Heart left ventricle (tissue), 16 donors: ENCODE measurements around the gene PODXL2. TPM values are rescaled to one million over a fixed set of nuclear protein-coding genes. Genes with fewer than 3 reads are reported as not detected.

Experiments
- ATAC-seq, 4 donors: fragments of 200-7000 bp; cut with Tn5 transposase; one replicate each; pipeline ENCODE4 v1.9.1; 2020 to 2022; ENCODE audit warnings: moderate library complexity in 4 of 4, mild to moderate bottlenecking in 3 of 4, moderate number of reproducible peaks in 1 of 4
- DNase-seq, 5 donors: peaks; one replicate each; pipeline ENCODE4 v3.0.0-alpha.2; 2020
- H3K27ac ChIP-seq, 12 donors: fragments of 200-600 bp; sonication (generic) in 4 of 12; one replicate each; pipeline versions ENCODE4 v1.5.0 to v1.8.0; 2016 to 2022; ENCODE audit warnings: mild to moderate bottlenecking in 2 of 12
- H3K27me3 ChIP-seq, 9 donors: fragments of 200-600 bp; sonication (generic) in 2 of 9; one replicate each; pipeline versions ENCODE4 v1.5.1 to v1.8.0; 2016 to 2022; ENCODE audit warnings: mild to moderate bottlenecking in 3 of 9
- H3K36me3 ChIP-seq, 9 donors: fragments of 200-600 bp; sonication (generic) in 2 of 9; one replicate each; pipeline versions ENCODE4 v1.5.0 to v1.8.0; 2018 to 2022; ENCODE audit warnings: mild to moderate bottlenecking in 2 of 9
- H3K4me1 ChIP-seq, 12 donors: fragments of 200-600 bp; sonication (generic) in 4 of 12; one replicate each; pipeline versions ENCODE4 v1.5.0 to v1.8.0; 2016 to 2022; ENCODE audit warnings: mild to moderate bottlenecking in 3 of 12
- H3K4me3 ChIP-seq, 12 donors: fragments of 200-600 bp; sonication (generic) in 4 of 12; one replicate each; pipeline versions ENCODE4 v1.5.0 to v1.8.0; 2017 to 2022; ENCODE audit warnings: mild to moderate bottlenecking in 9 of 12, moderate library complexity in 4 of 12
- H3K9me3 ChIP-seq, 12 donors: fragments of 200-600 bp; sonication (generic) in 4 of 12; one replicate each; pipeline versions ENCODE4 v1.5.0 to v1.8.0; 2016 to 2022; ENCODE audit warnings: mild to moderate bottlenecking in 1 of 12
- CTCF ChIP-seq, 12 donors: fragments of 200-600 bp; sonication (generic) in 4 of 12; IDR thresholded peaks; one replicate each; pipeline versions ENCODE4 v1.5.0 to v1.8.0; 2018 to 2022; ENCODE audit warnings: antibody characterized with exemption in 12 of 12, mild to moderate bottlenecking in 5 of 12
- POLR2A ChIP-seq, 2 donors: fragments of 450-650 bp; IDR thresholded peaks; one replicate each; pipeline ENCODE4 v1.6.1; 2017; ENCODE audit warnings: antibody characterized with exemption in 2 of 2, mild to moderate bottlenecking in 2 of 2, moderate library complexity in 2 of 2
- WGBS, 4 donors: extraction: QIAGEN DNeasy Blood & Tissue Kit in 2 of 4; methylation state at CpG; one replicate each; pipeline versions ENCODE4 v1.1.5 to v1.1.7; 2013 to 2018; 5-methylcytosine and 5-hydroxymethylcytosine counted together
- intact Hi-C, 10 donors: fragments of 100-400 bp; cut with DNase I; formaldehyde crosslinking; loops; one replicate each; pipeline versions ENCODE4 v1.11.1 to v1.14.2; 2022
- polyA plus RNA-seq, 2 donors: library from polyadenylated mRNA; stranded (reverse); fragments of 200-250 nt; gene quantifications; one replicate each; pipeline ENCODE4 v1.2.3, GENCODE V29; 2013
- total RNA-seq, 9 donors: library from RNA; depleted of rRNA in 2 of 9; stranded (reverse); fragments of >200 nt in 2 of 9; fragmentation: NEBNext Ultra II Directional in 3 of 9; extraction: Animal tissue kit (Norgen Biotek cat#: 25700) in 3 of 9; gene quantifications; one replicate each; pipeline versions ENCODE4 v1.1.0 to v1.2.4, GENCODE V29; 2016 to 2023
- donor health status: ischemic (EF 13 %, LVEDD 7.1; RV severe dilation, severe dysfunction).
- donor health status: healthy with polysubstance abuse.
- donor health status: DM: no; HTN: yes; CAD: no.
- donor health status: DM: no; HTN: no; CAD: no.
- donor health status: ischemic (EF 25% LVEDD 6.9; RV normal size, moderate dysfunction).
- donor health status: ischemic (EF 25% LVEDD 5.7; RV mildly dilated, moderate dysfunction).
- donor health status: healthy.
- donor health status: DM: yes; HTN: yes; CAD: no.
- donor health status: ischemic (EF 35%, LVEDD 5.7; RV mildly dilated, moderate dysfunction).
- donor health status: nonischemic (EF 11% LVEDD 7.7; RV severe dilation, severe dysfunction).
- donor health status: DM: yes; HTN: yes; CAD: no.
- donor health status: PGD.
- donor health status: ischemic (EF 29% LVEDD 5.4; RV normal size, mild dysfunction).
- donor health status: nonischemic (EF 23%, LVEDD 6.1; RV moderate dilation, normal function).

Gene PODXL2
- total and polyA plus RNA-seq, 11 donors = 0.72 to 4.1 (median 2.1) TPM

- ATAC-seq = peak in 2 of 4 donors; percentile 10 to 41
- H3K4me1 ChIP-seq = peaks cover 2 to 33% (median 22%) of the 10 kb centered on the region in 12 donors
- H3K27ac ChIP-seq = peak overlapping the region; percentile 57 to 97 (median 93)
- no peak for TF ChIP-seq POLR2A (IDR thresholded peaks at IDR 0.05)
- TF ChIP-seq CTCF (IDR thresholded peaks at IDR 0.05) = no peak
- intact Hi-C loops = loop anchor here in 4 of 10 donors (5.0 to 10.0 kb wide), 4 partner anchors 77 to 383 kb away; partner anchors contain the start of genes MGLL (in 2 of the 4), MCM2 (in 1 of the 4), SEC61A1 (in 1 of the 4) and TPRA1 (in 1 of the 4)
- H3K36me3 ChIP-seq = peaks cover 0 to 18% (median 9%) of the 10 kb centered on the region in 9 donors
- 26 to 29% (median 27%) methylated on average over 42 to 44 of the region's 44 CpGs; no CpG with 5 or more reads in 1 of the 4 donors for WGBS, 4 donors
- peak in 1 of 5 donors; percentile 16 for DNase-seq
- no peaks in the 10 kb centered on the region for H3K27me3 ChIP-seq
- peak overlapping the region; percentile 80 to 100 (median 93) for H3K4me3 ChIP-seq
- no peaks in the 10 kb centered on the region for H3K9me3 ChIP-seq
Observed at GRCh38 chr3:127671523-127672428, 42.8 kb downstream of the PODXL2 start.

- ATAC-seq (peak; percentile 67 to 92 (median 86)), DNase-seq (peak; percentile 86 to 93 (median 89))
- H3K27ac ChIP-seq = peak within 1 kb of the TSS; percentile 57 to 97 (median 93)
- H3K27me3 ChIP-seq = no peaks in the 10 kb centered on the region
- no peaks in the 10 kb centered on the region for H3K9me3 ChIP-seq
- TF ChIP-seq POLR2A (IDR thresholded peaks at IDR 0.05) = peak in 1 of 2 donors; percentile 82
- TF ChIP-seq CTCF (IDR thresholded peaks at IDR 0.05) = no peak
- intact Hi-C loops = loop anchor here in 4 of 10 donors (5.0 to 10.0 kb wide), 4 partner anchors 78 to 382 kb away; partner anchors contain the start of genes MGLL (in 2 of the 4), MCM2 (in 1 of the 4), SEC61A1 (in 1 of the 4) and TPRA1 (in 1 of the 4)
- peaks cover 2 to 33% (median 22%) of the 10 kb centered on the region in 12 donors for H3K4me1 ChIP-seq
- peaks cover 0 to 27% (median 18%) of the 10 kb centered on the region in 9 donors for H3K36me3 ChIP-seq
- 0 to 1% (median 1%) methylated on average over 17 to 102 of the region's 102 CpGs for WGBS, 4 donors
- peak within 1 kb of the TSS; percentile 80 to 100 (median 93) for H3K4me3 ChIP-seq
Observed at GRCh38 chr3:127672429-127673190, 43.6 kb downstream of the PODXL2 start, which contains the start of gene ABTB1. Gene ABTB1 (plus strand): TSS chr3:127672952. CDS start chr3:127673026, 74 bp downstream.

DNA sequence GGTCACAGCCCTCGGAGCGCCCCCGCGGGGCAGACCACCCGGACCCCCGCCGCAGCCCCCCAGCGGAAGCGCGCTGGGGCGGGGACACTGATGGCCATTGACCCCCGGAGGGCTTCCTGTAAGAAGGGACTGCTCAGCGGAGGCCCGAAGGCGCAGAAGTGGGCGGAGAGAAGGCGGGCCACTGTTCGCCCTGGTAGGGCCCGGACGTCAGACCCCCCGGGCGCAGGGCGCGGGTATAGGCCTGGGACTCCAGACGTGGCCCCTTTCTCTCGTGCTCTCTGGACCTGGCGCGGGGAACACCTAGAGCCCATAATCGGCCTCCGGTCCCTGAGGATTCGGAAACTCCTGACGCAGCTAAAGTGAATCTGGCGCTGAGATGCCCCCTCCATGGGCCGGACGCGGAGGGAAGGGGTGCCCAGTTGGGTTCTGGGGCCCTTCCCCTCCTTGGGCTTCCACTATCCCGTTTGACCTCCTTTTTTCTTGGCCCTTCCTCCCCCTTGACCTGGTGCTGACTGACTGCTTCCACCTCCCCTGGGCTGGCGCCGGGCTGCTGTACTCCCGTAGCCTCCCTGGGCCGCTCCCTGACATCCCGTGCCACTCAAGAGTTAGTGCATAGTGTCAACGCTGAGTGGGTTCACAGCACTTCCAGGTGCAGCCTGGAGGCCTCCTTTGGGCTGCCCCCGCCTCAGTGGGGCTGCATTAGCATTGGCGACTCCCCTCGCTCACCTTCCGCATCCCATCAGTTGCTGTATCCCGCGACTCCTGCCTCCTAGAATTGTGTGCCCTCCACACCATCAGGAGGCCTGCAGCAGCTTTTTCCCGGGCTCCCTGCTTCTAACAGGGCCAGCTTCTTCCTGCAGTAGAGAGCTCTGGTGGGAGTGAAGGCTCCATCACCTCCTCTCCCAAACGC is 44.5 kb downstream of the PODXL2 start:
- intact Hi-C loops = loop anchor here in 4 of 10 donors (5.0 to 10.0 kb wide), 4 partner anchors 79 to 381 kb away; partner anchors contain the start of genes MGLL (in 2 of the 4), MCM2 (in 1 of the 4), SEC61A1 (in 1 of the 4) and TPRA1 (in 1 of the 4)
- Histone ChIP-seq H3K27ac (peak overlapping the region; percentile 57 to 97 (median 93)), H3K4me1 (peaks cover 2 to 33% (median 22%) of the 10 kb centered on the region in 12 donors), H3K4me3 (peak overlapping the region; percentile 80 to 100 (median 93)), H3K27me3 (no peaks in the 10 kb centered on the region), H3K36me3 (peaks cover 0 to 35% (median 25%) of the 10 kb centered on the region in 9 donors), H3K9me3 (no peaks in the 10 kb centered on the region)
- ATAC-seq (peak; percentile 43 to 62 (median 48)), DNase-seq (peak; percentile 52 to 85 (median 71))
- TF ChIP-seq POLR2A (IDR thresholded peaks at IDR 0.05) = no peak
- no peak for TF ChIP-seq CTCF (IDR thresholded peaks at IDR 0.05)
- 13 to 20% (median 14%) methylated on average over 38 to 51 of the region's 51 CpGs for WGBS, 4 donors
